CD4-positive, alpha-beta memory T cell (primary cell): ENCODE measurements around the gene GAS2L2. TPM values are rescaled to one million over a fixed set of nuclear protein-coding genes. Genes with fewer than 3 reads are reported as not detected.

Experiments
- CTCF ChIA-PET: fragments of 350-600 bp; sonication (Branson Sonifier 250); formaldehyde crosslinking; loops from one replicate; lab custom pipeline; 2021; ENCODE audit warnings: inconsistent platforms; ENCODE audit not compliant: partially characterized antibody; lab: Charles Lee
- POLR2A ChIA-PET: fragments of 350-600 bp; sonication (Branson Sonifier 250); formaldehyde crosslinking; loops from one replicate; lab custom pipeline; 2021; ENCODE audit not compliant: partially characterized antibody; lab: Charles Lee
- DNase-seq, 5 donors: peaks; one replicate each; pipeline versions ENCODE4 v3.0.0 to v3.0.0-alpha.2; 2020 to 2022; ENCODE audit warnings: mixed read lengths in 1 of 5
- H3K27ac ChIP-seq: one replicate; pipeline ENCODE4 v1.7.0; 2013; ENCODE audit warnings: low read depth, low read length
- H3K27me3 ChIP-seq: 2 replicates; pipeline ENCODE4 v1.7.0; 2013; ENCODE audit warnings: mild to moderate bottlenecking, low read length, moderate library complexity; ENCODE audit not compliant: insufficient read depth
- H3K36me3 ChIP-seq: 2 replicates; pipeline ENCODE4 v1.7.0; 2013; ENCODE audit warnings: mild to moderate bottlenecking, low read length, moderate library complexity; ENCODE audit not compliant: insufficient read depth
- H3K4me1 ChIP-seq: 2 replicates; pipeline ENCODE4 v1.7.0; 2013; ENCODE audit warnings: mild to moderate bottlenecking, low read length, moderate library complexity; ENCODE audit not compliant: insufficient read depth
- H3K4me3 ChIP-seq, 2 donors: one replicate each; pipeline ENCODE4 v1.7.0; 2013; ENCODE audit warnings: low read length in 2 of 2, mild to moderate bottlenecking in 1 of 2
- H3K9me3 ChIP-seq, 2 donors: one replicate each; pipeline ENCODE4 v1.7.0; 2013; ENCODE audit warnings: low read length in 2 of 2, control low read depth in 1 of 2; ENCODE audit not compliant: control insufficient read depth in 1 of 2
- H3K27ac Mint-ChIP-seq, 7 donors: one replicate each; pipeline ENCODE4 v1.8.0; 2020 to 2021; ENCODE audit warnings: mixed read lengths in 7 of 7, mild to moderate bottlenecking in 6 of 7, inconsistent platforms in 3 of 7, moderate library complexity in 3 of 7
- H3K27me3 Mint-ChIP-seq, 2 donors: one replicate each; pipeline ENCODE4 v1.8.0; 2020 to 2021; ENCODE audit warnings: mixed read lengths in 2 of 2
- H3K36me3 Mint-ChIP-seq, 2 donors: one replicate each; pipeline ENCODE4 v1.8.0; 2020 to 2021; ENCODE audit warnings: mixed read lengths in 2 of 2, inconsistent platforms in 1 of 2, mild to moderate bottlenecking in 1 of 2
- H3K4me1 Mint-ChIP-seq, 4 donors: one replicate each; pipeline ENCODE4 v1.8.0; 2020 to 2021; ENCODE audit warnings: mixed read lengths in 4 of 4, mild to moderate bottlenecking in 1 of 4
- H3K4me3 Mint-ChIP-seq, 8 donors: one replicate each; pipeline ENCODE4 v1.8.0; 2020 to 2021; ENCODE audit warnings: mixed read lengths in 8 of 8, mild to moderate bottlenecking in 7 of 8, moderate library complexity in 6 of 8, inconsistent platforms in 3 of 8
- H3K9me3 Mint-ChIP-seq, 8 donors: one replicate each; pipeline ENCODE4 v1.8.0; 2020 to 2021; ENCODE audit warnings: mixed read lengths in 8 of 8, mild to moderate bottlenecking in 5 of 8, inconsistent platforms in 3 of 8, moderate library complexity in 1 of 8
- intact Hi-C: fragments of 100-400 bp; cut with micrococcal nuclease; formaldehyde crosslinking; loops from one replicate; pipeline ENCODE4 v1.15.1; 2023
- polyA plus RNA-seq, 2 donors: library from polyadenylated mRNA; unstranded; fragments of 300-500 nt; fragmentation: Illumina TruSeq; gene quantifications; one replicate each; pipeline ENCODE4 v1.2.3, GENCODE V29; 2021
- total RNA-seq, 2 experiments: library from RNA; stranded (reverse); gene quantifications; one replicate each; pipeline ENCODE4 v1.2.3, GENCODE V29; 2021

GAS2L2 gene
- total and polyA plus RNA-seq, 4 experiments from 2014 or later = 0.13 to 0.26 TPM; not detected in 2

GRCh38 chr17:35748341-35748841 is 4.6 kb downstream of the GAS2L2 start:
- no peaks in the 10 kb centered on the region for H3K36me3 Mint-ChIP-seq
- Histone ChIP-seq H3K36me3 (no peaks in the 10 kb centered on the region), H3K27me3 (peaks cover 27% of the 10 kb centered on the region), H3K27ac (no peak overlapping the region), H3K9me3 (no peaks in the 10 kb centered on the region), H3K4me3 (no peak overlapping the region), H3K4me1 (no peaks in the 10 kb centered on the region)
- H3K27me3 Mint-ChIP-seq = peaks cover 24 to 38% of the 10 kb centered on the region in 2 donors
- H3K4me1 Mint-ChIP-seq = peaks cover 0 to 9% (median 2%) of the 10 kb centered on the region in 4 donors
- POLR2A ChIA-PET = interaction anchor here (1.4 to 1.7 kb wide), 2 partner anchors 435 to 607 kb away, joined by 3 to 4 read pairs; partner anchors contain the start of gene NLE1
- DNase-seq = no peak
- no peaks in the 10 kb centered on the region for H3K9me3 Mint-ChIP-seq
- intact Hi-C loops = loop anchor here (5.0 kb wide), 1 partner anchor 211 kb away; the partner anchor contains the start of gene SLFN12L
- CTCF ChIA-PET = interaction anchor here (1.3 to 6.7 kb wide), 13 partner anchors 12 to 629 kb away, joined by 3 to 64 read pairs (median 9); partner anchors contain the start of genes RAD51D, RASL10B and TAF15
- no peak overlapping the region for H3K4me3 Mint-ChIP-seq
- no peak overlapping the region for H3K27ac Mint-ChIP-seq

GRCh38 chr17:35747540-35748017 is 5.5 kb downstream of the GAS2L2 start:
- Histone ChIP-seq H3K27me3 (peaks cover 27% of the 10 kb centered on the region), H3K9me3 (no peaks in the 10 kb centered on the region), H3K36me3 (no peaks in the 10 kb centered on the region), H3K27ac (no peak overlapping the region), H3K4me1 (no peaks in the 10 kb centered on the region), H3K4me3 (no peak overlapping the region)
- intact Hi-C loops = loop anchor here (1.0 to 5.0 kb wide), 8 partner anchors 210 to 1327 kb away; partner anchors contain the start of genes NLE1, RAD51D and SLFN12L
- Mint-ChIP-seq H3K27me3 (peaks cover 24 to 38% of the 10 kb centered on the region in 2 donors), H3K4me3 (no peak overlapping the region), H3K27ac (no peak overlapping the region), H3K9me3 (no peaks in the 10 kb centered on the region), H3K4me1 (peaks cover 0 to 9% (median 2%) of the 10 kb centered on the region in 4 donors), H3K36me3 (no peaks in the 10 kb centered on the region)
- DNase-seq = peak; percentile 72 to 76 (median 75)
- ChIA-PET POLR2A (interaction anchor here (0.7 to 1.7 kb wide), 9 partner anchors 17 to 606 kb away, joined by 3 to 5 read pairs (median 3); partner anchors contain the start of genes MMP28, NLE1, RASL10B and SLFN12L), CTCF (interaction anchor here (0.6 to 6.7 kb wide), 51 partner anchors 8 to 1331 kb away, joined by 3 to 64 read pairs (median 4); partner anchors contain the start of genes PEX12, RAD51D, RASL10B and SLFN12L)

GRCh38 chr17:35745749-35746320 is 7.2 kb downstream of the GAS2L2 start:
- H3K4me1 ChIP-seq = no peaks in the 10 kb centered on the region
- DNase-seq = no peak
- ChIA-PET CTCF (interaction anchor here (0.8 to 6.7 kb wide), 7 partner anchors 11 to 1329 kb away, joined by 3 to 64 read pairs (median 6); partner anchors contain the start of gene PEX12), POLR2A (no interaction called here)
- H3K27ac ChIP-seq = no peak overlapping the region
- peaks cover 22% of the 10 kb centered on the region for H3K27me3 ChIP-seq
- Mint-ChIP-seq H3K4me1 (peaks cover 4 to 23% (median 6%) of the 10 kb centered on the region in 4 donors), H3K27ac (no peak overlapping the region), H3K27me3 (peaks cover 28 to 41% of the 10 kb centered on the region in 2 donors), H3K9me3 (no peaks in the 10 kb centered on the region), H3K4me3 (no peak overlapping the region), H3K36me3 (no peaks in the 10 kb centered on the region)
- no peaks in the 10 kb centered on the region for H3K9me3 ChIP-seq
- intact Hi-C loops = loop anchor here (5.0 kb wide), 1 partner anchor 209 kb away; the partner anchor contains the start of gene SLFN12L
- no peaks in the 10 kb centered on the region for H3K36me3 ChIP-seq
- no peak overlapping the region for H3K4me3 ChIP-seq

GRCh38 chr17:35745246-35745645 is 7.8 kb downstream of the GAS2L2 start:
- intact Hi-C loops = loop anchor here (5.0 kb wide), 1 partner anchor 208 kb away; the partner anchor contains the start of gene SLFN12L
- Histone ChIP-seq H3K27me3 (peaks cover 20% of the 10 kb centered on the region), H3K36me3 (no peaks in the 10 kb centered on the region), H3K9me3 (no peaks in the 10 kb centered on the region), H3K27ac (no peak overlapping the region), H3K4me3 (no peak overlapping the region), H3K4me1 (no peaks in the 10 kb centered on the region)
- ChIA-PET CTCF (interaction anchor here (0.8 to 6.7 kb wide), 5 partner anchors 12 to 604 kb away, joined by 3 to 61 read pairs (median 5); partner anchors contain the start of gene NLE1), POLR2A (no interaction called here)
- Mint-ChIP-seq H3K4me3 (no peak overlapping the region), H3K9me3 (no peaks in the 10 kb centered on the region), H3K36me3 (no peaks in the 10 kb centered on the region), H3K27me3 (peaks cover 23 to 39% of the 10 kb centered on the region in 2 donors), H3K27ac (no peak overlapping the region), H3K4me1 (peaks cover 4 to 22% (median 6%) of the 10 kb centered on the region in 4 donors)
- no peak for DNase-seq

- Histone ChIP-seq H3K4me1 (no peaks in the 10 kb centered on the region), H3K27ac (no peak overlapping the region), H3K9me3 (no peaks in the 10 kb centered on the region), H3K27me3 (peaks cover 20% of the 10 kb centered on the region), H3K36me3 (no peaks in the 10 kb centered on the region), H3K4me3 (no peak overlapping the region)
- no peaks in the 10 kb centered on the region for H3K9me3 Mint-ChIP-seq
- no peaks in the 10 kb centered on the region for H3K36me3 Mint-ChIP-seq
- DNase-seq = no peak
- H3K4me1 Mint-ChIP-seq = peaks cover 4 to 20% (median 7%) of the 10 kb centered on the region in 4 donors
- ChIA-PET POLR2A (interaction anchor here (0.6 kb wide), 1 partner anchor 695 kb away, joined by 4 read pairs; no protein-coding TSS in a partner anchor), CTCF (interaction anchor here (0.8 to 6.7 kb wide), 6 partner anchors 12 to 603 kb away, joined by 3 to 61 read pairs (median 5); partner anchors contain the start of gene NLE1)
- peaks cover 21 to 41% of the 10 kb centered on the region in 2 donors for H3K27me3 Mint-ChIP-seq
- intact Hi-C loops = loop anchor here (5.0 kb wide), 1 partner anchor 208 kb away; the partner anchor contains the start of gene SLFN12L
- no peak overlapping the region for H3K27ac Mint-ChIP-seq
- no peak overlapping the region for H3K4me3 Mint-ChIP-seq
These were observed 8.2 kb downstream of the GAS2L2 start for GRCh38 chr17:35744830-35745229.

- DNase-seq = no peak
- no peak overlapping the region for H3K4me3 Mint-ChIP-seq
- H3K4me3 ChIP-seq = no peak overlapping the region
- no peaks in the 10 kb centered on the region for H3K9me3 ChIP-seq
- no peaks in the 10 kb centered on the region for H3K36me3 ChIP-seq
- peaks cover 10% of the 10 kb centered on the region for H3K27me3 ChIP-seq
- H3K36me3 Mint-ChIP-seq = no peaks in the 10 kb centered on the region
- H3K27me3 Mint-ChIP-seq = peaks cover 20 to 37% of the 10 kb centered on the region in 2 donors
- POLR2A ChIA-PET = interaction anchor here (0.6 kb wide), 1 partner anchor 694 kb away, joined by 4 read pairs; no protein-coding TSS in a partner anchor
- CTCF ChIA-PET = interaction anchor here (0.8 to 1.8 kb wide), 4 partner anchors 12 to 600 kb away, joined by 3 to 5 read pairs (median 4); partner anchors contain the start of gene RASL10B
- intact Hi-C loops = no loop called here
- peaks cover 3 to 16% (median 10%) of the 10 kb centered on the region in 4 donors for H3K4me1 Mint-ChIP-seq
- no peaks in the 10 kb centered on the region for H3K4me1 ChIP-seq
- no peak overlapping the region for H3K27ac Mint-ChIP-seq
- H3K9me3 Mint-ChIP-seq = no peaks in the 10 kb centered on the region
- no peak overlapping the region for H3K27ac ChIP-seq
These were observed 9.3 kb downstream of the GAS2L2 start for GRCh38 chr17:35743626-35744328.
